Embryonic facial prominence (tissue), 1 donor: Measurements from ENCODE around the gene KLF7.
"Not testable (repeated sequence)": the region's sequence is repeated elsewhere in the genome, so short reads cannot be mapped to it uniquely, and the experiment has no call there.

Source experiments
- DNase-seq: peaks from one replicate; pipeline ENCODE4 v3.0.0-alpha.2; 2016; ENCODE audit errors: extremely low spot score

The KLF7 gene

GRCh38 chr2:207066166-207066565, 99.6 kb downstream of the KLF7 start:
- no peak for DNase-seq

GRCh38 chr2:207064128-207064690, 101.5 kb downstream of the KLF7 start:
- DNase-seq: no peak

- no peak for DNase-seq
Observed at GRCh38 chr2:207061181-207061580, 104.6 kb downstream of the KLF7 start.

GRCh38 chr2:207055257-207055656, 110.5 kb downstream of the KLF7 start:
- no peak for DNase-seq

- no peak for DNase-seq
Observed at GRCh38 chr2:207054521-207054920, 111.2 kb downstream of the KLF7 start.

GRCh38 chr2:207051385-207051965, 114.3 kb downstream of the KLF7 start:
- DNase-seq: no peak

GRCh38 chr2:207049122-207049521, 116.6 kb downstream of the KLF7 start:
- no peak for DNase-seq

GRCh38 chr2:207048416-207048815, 117.3 kb downstream of the KLF7 start:
- DNase-seq: no peak

GRCh38 chr2:207046724-207047123, 119.0 kb downstream of the KLF7 start:
- no peak for DNase-seq

- no peak for DNase-seq
Observed at GRCh38 chr2:207045531-207045930, 120.2 kb downstream of the KLF7 start.

- DNase-seq: no peak
Observed at GRCh38 chr2:207044379-207045362, 121.1 kb downstream of the KLF7 start.

- no peak for DNase-seq
Observed at GRCh38 chr2:207042841-207043240, 122.9 kb downstream of the KLF7 start.

GRCh38 chr2:207041786-207042554, 123.8 kb downstream of the KLF7 start:
- no peak for DNase-seq

- DNase-seq: no peak
Observed at GRCh38 chr2:207041279-207041678, 124.5 kb downstream of the KLF7 start.

GRCh38 chr2:207040696-207041095, 125.1 kb downstream of the KLF7 start:
- no peak for DNase-seq

GRCh38 chr2:207039225-207039624, 126.5 kb downstream of the KLF7 start:
- DNase-seq: no peak

GRCh38 chr2:207038299-207038698, 127.4 kb downstream of the KLF7 start:
- DNase-seq: no peak

- no peak for DNase-seq
Observed at GRCh38 chr2:207037896-207038295, 127.9 kb downstream of the KLF7 start.

- DNase-seq: not testable (repeated sequence)
Observed at GRCh38 chr2:207037023-207037422, 128.7 kb downstream of the KLF7 start.

GRCh38 chr2:207035875-207036274, 129.9 kb downstream of the KLF7 start:
- no peak for DNase-seq

- no peak for DNase-seq
Observed at GRCh38 chr2:207032490-207032889, 133.3 kb downstream of the KLF7 start.
